OCI-LY1 (cell line): ENCODE data around the gene CORO1C.

Experiments
- H2AFZ ChIP-seq: fragments of 200-600 bp; sonication (generic), shearing (Covaris generic); 2 replicates; pipeline ENCODE4 v1.6.0; 2014; ENCODE audit warnings: antibody characterized with exemption, mild to moderate bottlenecking, low read length
- H3F3A ChIP-seq: fragments of 200-600 bp; sonication (generic), shearing (Covaris generic); 2 replicates; pipeline ENCODE4 v1.6.0; 2014; ENCODE audit warnings: mild to moderate bottlenecking, antibody characterized with exemption, low read length, moderate library complexity; ENCODE audit not compliant: insufficient read depth
- H3K27ac ChIP-seq: fragments of 200-600 bp; sonication (generic); 2 replicates; pipeline ENCODE4 v1.5.1; 2014; ENCODE audit warnings: low read length, mixed run types, mild to moderate bottlenecking, low read depth; ENCODE audit not compliant: poor library complexity, severe bottlenecking
- H3K27me3 ChIP-seq: fragments of 200-600 bp; sonication (generic); 2 replicates; pipeline ENCODE4 v1.6.0; 2014; ENCODE audit warnings: antibody characterized with exemption, mild to moderate bottlenecking, low read length, moderate library complexity; ENCODE audit not compliant: insufficient read depth
- H3K36me3 ChIP-seq: fragments of 200-600 bp; sonication (generic); 2 replicates; pipeline ENCODE4 v1.6.1; 2014; ENCODE audit warnings: mild to moderate bottlenecking, antibody characterized with exemption, low read length, moderate library complexity, mixed read lengths; ENCODE audit not compliant: insufficient read depth
- H3K4me1 ChIP-seq: fragments of 200-600 bp; sonication (generic); 2 replicates; pipeline ENCODE4 v1.5.1; 2014; ENCODE audit warnings: mild to moderate bottlenecking, low read length, moderate library complexity; ENCODE audit not compliant: insufficient read depth, severe bottlenecking
- H3K4me2 ChIP-seq: fragments of 200-600 bp; sonication (generic), shearing (Covaris generic); 2 replicates; pipeline ENCODE4 v1.6.1; 2014; ENCODE audit warnings: low read length
- H3K4me3 ChIP-seq: fragments of 200-600 bp; sonication (generic); 2 replicates; pipeline ENCODE4 v1.5.1; 2014; ENCODE audit warnings: low read length, low read depth, mild to moderate bottlenecking, mixed read lengths; ENCODE audit not compliant: poor library complexity, severe bottlenecking
- H3K79me2 ChIP-seq: fragments of 200-600 bp; shearing (Covaris generic); 2 replicates; pipeline ENCODE4 v1.6.1; 2016; ENCODE audit warnings: mixed run types, low read length, mixed read lengths; ENCODE audit not compliant: insufficient read depth
- H3K9ac ChIP-seq: fragments of 200-600 bp; sonication (generic), shearing (Covaris generic); 2 replicates; pipeline ENCODE4 v1.6.1; 2014; ENCODE audit warnings: mild to moderate bottlenecking, low read length, mixed read lengths
- H3K9me2 ChIP-seq: fragments of 200-600 bp; sonication (generic), shearing (Covaris generic); 2 replicates; pipeline ENCODE4 v1.6.1; 2014; ENCODE audit warnings: low read depth, mild to moderate bottlenecking, low read length, mixed read lengths
- H3K9me3 ChIP-seq: fragments of 200-600 bp; shearing (Covaris generic); 2 replicates; pipeline ENCODE4 v1.6.1; 2014; ENCODE audit warnings: low read length, mixed read lengths
- H4K20me1 ChIP-seq: fragments of 200-600 bp; sonication (generic), shearing (Covaris generic); 2 replicates; pipeline ENCODE4 v1.6.0; 2016; ENCODE audit warnings: mild to moderate bottlenecking, low read length; ENCODE audit not compliant: insufficient read depth
- CTCF ChIP-seq: fragments of 200-600 bp; sonication (generic), shearing (Covaris generic); IDR thresholded peaks from 2 replicates; pipeline ENCODE4 v1.5.1; 2017; ENCODE audit warnings: mild to moderate bottlenecking, antibody characterized with exemption, low read length, moderate library complexity, mixed read lengths
- EZH2 ChIP-seq: fragments of 200-600 bp; sonication (generic), shearing (Covaris generic); IDR thresholded peaks from 2 replicates; pipeline ENCODE4 v1.8.0; 2017; ENCODE audit warnings: borderline replicate concordance, mixed run types, mild to moderate bottlenecking, antibody characterized with exemption, low read length, moderate library complexity, mixed read lengths

The CORO1C gene

DNA sequence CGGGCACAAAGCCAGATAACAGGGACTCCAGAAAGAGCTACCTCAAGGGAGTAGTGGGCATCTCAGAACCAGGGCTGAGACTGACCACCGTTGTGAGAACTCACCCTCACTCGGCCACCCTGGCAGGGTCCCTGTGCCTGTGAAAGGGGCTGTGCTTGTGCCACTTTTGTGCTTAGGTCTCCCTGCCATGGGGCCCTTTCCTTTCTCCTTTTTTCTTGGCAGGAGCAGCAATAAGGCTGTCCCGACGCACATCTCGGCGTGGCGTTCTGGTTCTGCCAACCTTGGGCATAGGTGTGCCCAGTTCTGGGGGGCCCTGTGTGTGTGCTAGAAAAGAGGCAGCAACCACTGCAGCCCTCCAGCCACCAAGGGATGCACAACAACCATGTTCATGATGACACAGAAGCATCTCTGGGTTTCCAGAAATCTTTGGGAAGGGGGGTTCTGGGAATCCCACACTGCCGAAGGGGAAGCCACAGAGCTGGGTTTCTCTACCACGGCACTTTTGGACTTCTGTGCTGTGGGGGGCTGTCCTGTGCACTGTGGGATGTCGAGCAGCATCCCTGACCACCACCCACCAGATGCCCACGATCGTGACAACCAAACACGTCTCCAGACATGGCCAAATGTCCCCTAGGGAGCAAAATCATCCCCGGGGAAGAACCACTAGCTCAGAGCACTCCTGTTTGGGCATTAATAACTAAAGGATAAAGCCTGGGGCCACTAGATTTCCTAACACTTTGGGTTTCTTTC, 120.3 kb downstream of the CORO1C start:
- Histone ChIP-seq H3K27ac (no peak overlapping the region), H3K27me3 (no peaks in the 10 kb centered on the region), H3K4me2 (no peak overlapping the region), H3K9ac (no peak overlapping the region), H3K9me2 (no peaks in the 10 kb centered on the region), H3F3A (no peaks in the 10 kb centered on the region), H4K20me1 (no peaks in the 10 kb centered on the region), H3K36me3 (no peaks in the 10 kb centered on the region; the same call in 1 of the 2 replicates), H3K9me3 (peaks cover 4% of the 10 kb centered on the region; the same call in 1 of the 2 replicates), H2AFZ (no peak overlapping the region), H3K4me3 (no peak overlapping the region), H3K79me2 (no peaks in the 10 kb centered on the region), H3K4me1 (no peaks in the 10 kb centered on the region)
- TF ChIP-seq CTCF (no peak), EZH2 (no peak)

DNA sequence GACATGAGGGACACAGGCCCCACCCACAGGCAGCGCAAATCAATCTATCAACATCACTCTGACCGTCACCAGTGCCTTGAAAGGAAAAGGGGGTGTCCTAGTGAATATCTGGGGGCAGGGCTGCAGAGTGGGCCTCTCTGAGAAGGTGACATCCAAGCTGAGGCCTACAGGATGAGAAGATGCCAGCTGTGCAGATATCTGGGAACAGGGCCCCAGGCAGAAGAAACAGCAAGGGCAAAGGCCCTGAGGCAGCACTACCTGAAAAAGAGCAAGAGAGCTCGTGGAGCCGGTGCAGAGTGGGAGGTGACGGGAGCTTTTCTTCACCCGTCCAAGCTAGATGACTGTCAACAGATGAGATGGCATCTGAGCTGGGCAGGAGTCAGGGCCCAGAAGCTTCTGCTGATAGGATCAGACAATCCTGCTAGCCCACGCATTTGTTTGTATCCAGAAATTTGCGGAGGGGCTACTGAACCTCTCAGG, 120.9 kb downstream of the CORO1C start:
- H3K9ac ChIP-seq = no peak overlapping the region
- H3K27me3 ChIP-seq = no peaks in the 10 kb centered on the region
- H3F3A ChIP-seq = no peaks in the 10 kb centered on the region
- H3K4me1 ChIP-seq = no peaks in the 10 kb centered on the region
- TF ChIP-seq EZH2 (no peak), CTCF (no peak)
- H3K9me3 ChIP-seq = no peaks in the 10 kb centered on the region
- H3K9me2 ChIP-seq = no peaks in the 10 kb centered on the region
- no peaks in the 10 kb centered on the region for H3K36me3 ChIP-seq
- H3K79me2 ChIP-seq = no peaks in the 10 kb centered on the region
- no peak overlapping the region for H3K4me3 ChIP-seq
- H4K20me1 ChIP-seq = no peaks in the 10 kb centered on the region
- H3K27ac ChIP-seq = no peak overlapping the region
- H2AFZ ChIP-seq = no peak overlapping the region
- H3K4me2 ChIP-seq = no peak overlapping the region

DNA sequence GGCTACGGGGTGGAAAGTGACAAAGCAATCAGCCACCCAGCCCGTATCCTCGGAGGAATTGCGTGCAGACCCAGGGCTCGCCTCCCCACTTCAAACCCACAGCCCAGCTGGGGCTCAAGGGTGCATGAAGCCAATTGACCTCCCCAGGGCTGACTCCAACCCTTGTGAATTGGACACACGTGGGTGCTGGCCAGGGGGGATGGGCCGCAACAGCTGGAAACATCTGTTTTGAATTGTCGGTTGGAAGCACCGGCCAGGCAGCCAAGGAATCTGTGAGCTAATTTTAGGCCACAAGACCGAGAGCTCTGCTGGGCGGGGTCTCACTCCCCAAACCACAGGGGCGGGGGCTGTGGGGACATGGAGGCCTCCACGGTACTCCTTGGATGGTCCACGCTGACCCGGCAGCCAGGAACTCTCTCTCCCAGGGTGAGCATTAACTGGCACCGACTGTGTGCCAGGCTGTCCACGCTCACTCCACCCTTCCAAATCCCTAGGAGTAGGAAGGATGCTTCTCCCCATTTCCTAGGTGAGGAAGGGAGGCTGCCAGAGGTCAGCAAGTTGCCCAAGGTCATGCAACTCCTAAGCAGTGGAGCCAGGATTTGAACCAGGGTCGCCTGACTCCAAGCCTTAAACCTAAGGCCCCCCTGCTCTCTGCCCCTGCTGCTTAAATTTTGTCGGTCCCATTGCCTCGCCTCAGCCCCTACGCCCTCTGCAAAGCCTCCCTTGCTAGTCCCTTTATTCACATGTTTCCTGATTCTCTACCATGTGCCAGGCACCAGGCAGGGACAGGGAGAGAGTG, 121.6 kb downstream of the CORO1C start:
- no peak for TF ChIP-seq CTCF
- TF ChIP-seq EZH2 = no peak
- Histone ChIP-seq H3K4me3 (no peak overlapping the region), H3K27ac (no peak overlapping the region), H3K27me3 (no peaks in the 10 kb centered on the region), H3K4me1 (no peaks in the 10 kb centered on the region), H3K36me3 (no peaks in the 10 kb centered on the region), H3K79me2 (no peaks in the 10 kb centered on the region), H3K9me2 (no peaks in the 10 kb centered on the region), H2AFZ (no peak overlapping the region), H3K9me3 (no peaks in the 10 kb centered on the region), H3K4me2 (no peak overlapping the region), H3F3A (no peaks in the 10 kb centered on the region), H3K9ac (no peak overlapping the region), H4K20me1 (no peaks in the 10 kb centered on the region)
